CD14-positive monocyte (primary cell): ENCODE data around the gene SLCO3A1. TPM values are rescaled to one million over a fixed set of nuclear protein-coding genes. Genes with fewer than 3 reads are reported as not detected.

ENCODE experiments used
- DNase-seq, 3 donors: peaks; one replicate each; pipeline ENCODE4 v3.0.0-alpha.2; 2011 to 2022
- H2AFZ ChIP-seq: 2 replicates; pipeline ENCODE4 v1.6.0; 2012; ENCODE audit warnings: mild to moderate bottlenecking, low read depth, low read length, inconsistent platforms; ENCODE audit not compliant: insufficient read depth, poor library complexity, severe bottlenecking
- H3K27ac ChIP-seq, 2 donors: 1 replicate in 1 of 2; 2 replicates in 1 of 2; pipeline ENCODE4 v1.5.1; 2012 to 2013; ENCODE audit warnings: low read length in 2 of 2, control low read depth in 1 of 2, inconsistent platforms in 1 of 2, low read depth in 1 of 2, mild to moderate bottlenecking in 1 of 2
- H3K27me3 ChIP-seq, 2 donors: one replicate each; pipeline versions ENCODE4 v1.6.0 to v1.6.1; 2011 to 2013; ENCODE audit warnings: low read length in 2 of 2; ENCODE audit not compliant: control insufficient read depth in 2 of 2, insufficient read depth in 2 of 2
- H3K36me3 ChIP-seq, 2 donors: replicated peaks in 1 of 2; 1 replicate in 1 of 2; 2 replicates in 1 of 2; pipeline versions ENCODE4 v1.5.1 to v1.6.1; 2012 to 2013; ENCODE audit warnings: low read length in 2 of 2, control low read depth in 1 of 2, inconsistent platforms in 1 of 2, mild to moderate bottlenecking in 1 of 2; ENCODE audit not compliant: insufficient read depth in 2 of 2, control insufficient read depth in 1 of 2
- H3K4me1 ChIP-seq, 2 donors: 1 replicate in 1 of 2; 2 replicates in 1 of 2; pipeline versions ENCODE4 v1.5.1 to v1.6.1; 2012 to 2013; ENCODE audit warnings: low read length in 2 of 2, control low read depth in 1 of 2, inconsistent platforms in 1 of 2, mild to moderate bottlenecking in 1 of 2, moderate library complexity in 1 of 2; ENCODE audit not compliant: insufficient read depth in 2 of 2, control insufficient read depth in 1 of 2
- H3K4me2 ChIP-seq: replicated peaks from 2 replicates; pipeline ENCODE3; 2012; ENCODE audit warnings: low read length, moderate library complexity, mild to moderate bottlenecking; ENCODE audit not compliant: poor library complexity, severe bottlenecking; ENCODE audit errors: extremely low read depth
- H3K4me3 ChIP-seq, 3 experiments: fragments of 200-600 bp in 1 of 3; sonication (generic) in 1 of 3; replicated peaks in 1 of 3; 1 replicate in 2 of 3; 2 replicates in 1 of 3; pipeline ENCODE4 v1.5.1; 2011 to 2013; ENCODE audit warnings: low read length in 3 of 3, mild to moderate bottlenecking in 3 of 3, control low read depth in 2 of 3, low read depth in 2 of 3, inconsistent platforms in 1 of 3, moderate library complexity in 1 of 3
- H3K79me2 ChIP-seq: 2 replicates; pipeline ENCODE4 v1.6.0; 2012; ENCODE audit warnings: mild to moderate bottlenecking, control low read depth, inconsistent platforms, low read length, moderate library complexity; ENCODE audit not compliant: insufficient read depth
- H3K9ac ChIP-seq: 2 replicates; pipeline ENCODE4 v1.6.0; 2017; ENCODE audit warnings: low read length, mild to moderate bottlenecking; ENCODE audit not compliant: insufficient read depth, poor library complexity, severe bottlenecking
- H3K9me3 ChIP-seq, 2 donors: replicated peaks in 1 of 2; 1 replicate in 1 of 2; 2 replicates in 1 of 2; pipeline versions ENCODE4 v1.5.1 to v1.6.1; 2012 to 2013; ENCODE audit warnings: low read length in 2 of 2, control low read depth in 1 of 2; ENCODE audit not compliant: control insufficient read depth in 1 of 2, insufficient read depth in 1 of 2
- H4K20me1 ChIP-seq: 2 replicates; pipeline ENCODE4 v1.6.0; 2012; ENCODE audit warnings: mild to moderate bottlenecking, low read length, control low read depth, moderate library complexity; ENCODE audit not compliant: insufficient read depth
- H3K27ac Mint-ChIP-seq, 7 donors: one replicate each; pipeline ENCODE4 v1.8.0; 2020; ENCODE audit warnings: mild to moderate bottlenecking in 7 of 7, mixed read lengths in 7 of 7, moderate library complexity in 6 of 7, inconsistent platforms in 2 of 7
- H3K27me3 Mint-ChIP-seq, 3 donors: one replicate each; pipeline ENCODE4 v1.8.0; 2021 to 2022; ENCODE audit warnings: low read depth in 3 of 3, mild to moderate bottlenecking in 3 of 3, mixed read lengths in 3 of 3, moderate library complexity in 3 of 3, inconsistent platforms in 1 of 3
- H3K36me3 Mint-ChIP-seq, 2 donors: one replicate each; pipeline ENCODE4 v1.8.0; 2020; ENCODE audit warnings: mixed read lengths in 2 of 2, inconsistent platforms in 1 of 2, mild to moderate bottlenecking in 1 of 2
- H3K4me1 Mint-ChIP-seq: one replicate; pipeline ENCODE4 v1.8.0; 2020; ENCODE audit warnings: mild to moderate bottlenecking, mixed read lengths
- H3K4me3 Mint-ChIP-seq, 2 donors: one replicate each; pipeline ENCODE4 v1.8.0; 2020; ENCODE audit warnings: mild to moderate bottlenecking in 2 of 2, mixed read lengths in 2 of 2, moderate library complexity in 1 of 2
- H3K9me3 Mint-ChIP-seq, 7 donors: one replicate each; pipeline ENCODE4 v1.8.0; 2020 to 2022; ENCODE audit warnings: mixed read lengths in 7 of 7, mild to moderate bottlenecking in 6 of 7, moderate library complexity in 6 of 7, inconsistent platforms in 2 of 7
- WGBS: methylation state at CpG from one replicate; pipeline ENCODE4 v1.1.5; 2013; ENCODE audit warnings: missing lambda C conversion rate; ENCODE audit not compliant: insufficient coverage; 5-methylcytosine and 5-hydroxymethylcytosine counted together
- intact Hi-C, 2 donors: fragments of 100-400 bp; cut with micrococcal nuclease; formaldehyde crosslinking; loops; one replicate each; pipeline versions ENCODE4 v1.15.0 to v1.15.1; 2023
- polyA plus RNA-seq, 3 donors: library from polyadenylated mRNA; depleted of rRNA in 1 of 3; unstranded in 2 of 3; stranded (reverse) in 1 of 3; fragments of 300-500 nt in 2 of 3; fragments of >200 nt in 1 of 3; fragmentation: Illumina TruSeq in 2 of 3; gene quantifications; 1 replicate in 2 of 3; 2 replicates in 1 of 3; pipeline ENCODE4 v1.2.3, GENCODE V29; 2012 to 2021
- TF ChIP-seq, protein P1 (sequence below): fragments of 200-600 bp; IDR thresholded peaks from one replicate; pipeline ENCODE4 v1.8.0; 2022; ENCODE audit warnings: antibody characterized with exemption, mild to moderate bottlenecking

Gene SLCO3A1
- polyA plus RNA-seq, 3 donors: 53.7 to 76.2 (median 62.8) TPM

DNA sequence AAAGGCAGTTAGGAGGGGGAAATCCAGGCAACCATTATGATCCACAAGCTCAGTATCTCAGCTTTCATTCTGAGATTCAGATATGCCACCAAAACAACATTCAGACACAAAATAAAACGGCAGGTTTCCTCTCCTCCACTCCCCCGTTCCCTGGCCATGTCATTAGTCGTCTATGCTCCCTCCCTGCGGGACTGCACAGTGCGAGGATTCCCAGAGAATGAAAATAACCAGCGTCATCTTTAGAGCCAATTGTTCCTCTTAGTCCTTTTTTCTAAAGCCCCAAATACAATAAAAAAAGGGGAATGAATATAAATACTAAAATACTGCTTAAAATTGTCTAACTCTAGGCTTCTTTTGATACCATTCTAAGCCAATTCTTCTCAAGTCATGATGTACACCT is 7.8 kb upstream of the SLCO3A1 start:
- H3K4me3 ChIP-seq: no peak overlapping the region
- peaks cover 4 to 6% of the 10 kb centered on the region in 2 donors for H3K9me3 ChIP-seq
- H3K4me1 ChIP-seq: peaks cover 12 to 15% of the 10 kb centered on the region in 2 donors
- Mint-ChIP-seq H3K27me3 (peaks cover 0 to 8% (median 0%) of the 10 kb centered on the region in 3 donors), H3K4me3 (no peak overlapping the region), H3K27ac (no peak overlapping the region), H3K4me1 (peaks cover 12% of the 10 kb centered on the region), H3K9me3 (peaks cover 0 to 12% (median 4%) of the 10 kb centered on the region in 7 donors), H3K36me3 (peaks cover 0 to 2% of the 10 kb centered on the region in 2 donors)
- no peak for DNase-seq
- no peaks in the 10 kb centered on the region for H3K27me3 ChIP-seq
- no peak overlapping the region for H3K4me2 ChIP-seq
- H4K20me1 ChIP-seq: no peaks in the 10 kb centered on the region
- H3K36me3 ChIP-seq: no peaks in the 10 kb centered on the region
- H3K79me2 ChIP-seq: peaks cover under 1% of the 10 kb centered on the region
- no peak overlapping the region for H3K27ac ChIP-seq
- 80% methylated on average over 3 of the region's 6 CpGs for WGBS
- intact Hi-C loops: no loop called here
- TF ChIP-seq, protein P1, sequence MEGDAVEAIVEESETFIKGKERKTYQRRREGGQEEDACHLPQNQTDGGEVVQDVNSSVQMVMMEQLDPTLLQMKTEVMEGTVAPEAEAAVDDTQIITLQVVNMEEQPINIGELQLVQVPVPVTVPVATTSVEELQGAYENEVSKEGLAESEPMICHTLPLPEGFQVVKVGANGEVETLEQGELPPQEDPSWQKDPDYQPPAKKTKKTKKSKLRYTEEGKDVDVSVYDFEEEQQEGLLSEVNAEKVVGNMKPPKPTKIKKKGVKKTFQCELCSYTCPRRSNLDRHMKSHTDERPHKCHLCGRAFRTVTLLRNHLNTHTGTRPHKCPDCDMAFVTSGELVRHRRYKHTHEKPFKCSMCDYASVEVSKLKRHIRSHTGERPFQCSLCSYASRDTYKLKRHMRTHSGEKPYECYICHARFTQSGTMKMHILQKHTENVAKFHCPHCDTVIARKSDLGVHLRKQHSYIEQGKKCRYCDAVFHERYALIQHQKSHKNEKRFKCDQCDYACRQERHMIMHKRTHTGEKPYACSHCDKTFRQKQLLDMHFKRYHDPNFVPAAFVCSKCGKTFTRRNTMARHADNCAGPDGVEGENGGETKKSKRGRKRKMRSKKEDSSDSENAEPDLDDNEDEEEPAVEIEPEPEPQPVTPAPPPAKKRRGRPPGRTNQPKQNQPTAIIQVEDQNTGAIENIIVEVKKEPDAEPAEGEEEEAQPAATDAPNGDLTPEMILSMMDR: no peak
- H3K9ac ChIP-seq: no peak overlapping the region
- H2AFZ ChIP-seq: no peak overlapping the region

DNA sequence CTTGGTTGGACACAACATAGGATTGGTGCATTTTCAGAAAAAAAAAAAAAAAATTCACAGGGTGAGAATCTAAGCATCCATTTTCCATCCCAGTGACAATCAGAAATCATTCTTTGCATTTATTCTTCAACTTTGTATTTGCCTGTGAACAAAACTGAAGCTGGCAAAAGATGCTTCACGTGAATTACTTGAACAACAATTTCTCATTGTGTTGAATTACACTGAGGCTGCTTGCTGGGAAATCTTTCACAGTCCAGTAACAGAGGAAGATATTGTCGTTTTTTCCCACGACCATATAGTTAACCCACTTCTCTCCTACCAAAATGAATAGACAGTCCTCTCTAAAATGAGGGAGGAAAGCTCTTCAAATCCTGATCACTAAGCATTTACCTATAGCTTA is 4.3 kb upstream of the SLCO3A1 start:
- Mint-ChIP-seq H3K4me1 (peaks cover 31% of the 10 kb centered on the region), H3K36me3 (peaks cover 0 to 2% of the 10 kb centered on the region in 2 donors), H3K27me3 (peaks cover 0 to 3% (median 0%) of the 10 kb centered on the region in 3 donors), H3K4me3 (no peak overlapping the region), H3K9me3 (peaks cover 0 to 4% (median 2%) of the 10 kb centered on the region in 7 donors), H3K27ac (peak overlapping the region in 1 of 7 donors; percentile 59)
- DNase-seq: no peak
- TF ChIP-seq, protein P1: no peak
- H3K27ac ChIP-seq: no peak overlapping the region
- peaks cover 3% of the 10 kb centered on the region for H4K20me1 ChIP-seq
- no peaks in the 10 kb centered on the region for H3K27me3 ChIP-seq
- H2AFZ ChIP-seq: no peak overlapping the region
- no peak overlapping the region for H3K4me3 ChIP-seq
- 40% methylated on average over 1 of the region's 3 CpGs for WGBS
- H3K4me1 ChIP-seq: peaks cover 31 to 35% of the 10 kb centered on the region in 2 donors
- peaks cover 0 to 4% of the 10 kb centered on the region in 2 donors for H3K9me3 ChIP-seq
- peaks cover 15% of the 10 kb centered on the region for H3K79me2 ChIP-seq
- intact Hi-C loops: no loop called here
- no peak overlapping the region for H3K4me2 ChIP-seq
- H3K36me3 ChIP-seq: no peaks in the 10 kb centered on the region
- H3K9ac ChIP-seq: no peak overlapping the region
